ENCODE data around the gene MYEOV. TPM values are rescaled to one million over a fixed set of nuclear protein-coding genes. Genes with fewer than 3 reads are reported as not detected.

Gene MYEOV
- total and polyA plus RNA-seq, 2 donors (not counting 1 experiment from before 2014, with no cell fraction given), result 0.72 TPM; not detected in 1

DNA sequence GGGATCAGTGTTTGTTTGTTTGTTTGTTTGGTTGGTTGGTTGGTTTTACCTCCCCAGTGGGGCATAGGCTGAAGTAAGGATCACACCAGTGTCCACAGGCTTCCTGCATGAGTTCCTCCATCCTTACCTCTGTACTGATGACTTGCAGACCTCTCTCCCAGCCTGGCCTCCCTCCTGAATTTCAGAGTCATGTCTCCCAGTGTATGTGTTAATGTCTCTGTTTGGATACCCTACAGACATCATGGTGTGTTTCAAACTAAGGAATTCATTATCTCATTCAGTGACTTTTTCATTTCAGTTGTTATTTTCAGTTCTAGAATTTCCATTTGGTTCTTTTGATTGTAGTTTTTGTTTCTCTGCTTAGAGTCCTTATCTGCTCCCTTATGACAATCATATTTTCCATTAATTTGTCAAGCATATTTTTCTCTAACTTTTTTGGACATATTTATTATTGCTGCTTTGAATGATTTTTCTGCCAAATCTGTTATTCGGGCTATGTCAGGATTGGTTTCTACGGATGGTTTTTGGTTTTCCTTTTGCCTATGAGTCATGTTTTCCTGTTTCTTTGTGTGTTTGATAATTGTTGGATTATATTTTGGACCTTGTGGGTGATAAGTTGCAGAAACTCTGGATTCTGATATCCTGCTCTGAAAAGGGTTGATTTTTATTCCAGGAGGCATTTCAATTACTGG lies 23.6 kb downstream of the MYEOV start:
- H4K20me1 ChIP-seq (ENCODE audit: control insufficient read depth, insufficient read depth, low read length, poor library complexity, severe bottlenecking), result no peaks in the 10 kb centered on the region
- no peak overlapping the region for H3K27ac ChIP-seq (ENCODE audit: low read length in 2 of 2)
- peaks cover 8% of the 10 kb centered on the region for H3K4me1 Mint-ChIP-seq
- H3K79me2 ChIP-seq (ENCODE audit: control insufficient read depth, insufficient read depth, low read length), result no peaks in the 10 kb centered on the region
- ATAC-seq (ENCODE audit: low read depth) (no peak), DNase-seq (no peak)
- WGBS (ENCODE audit: insufficient coverage), result 69% methylated on average over 2 of the region's 2 CpGs
- no peaks in the 10 kb centered on the region for H3K27me3 ChIP-seq (replicated peaks in 1 of 4; ENCODE audit: control extremely low read depth in 1 of 4, control insufficient read depth in 3 of 4, insufficient read depth in 4 of 4, low read length in 3 of 4)
- H3K36me3 ChIP-seq (replicated peaks in 1 of 2; ENCODE audit: control extremely low read depth in 1 of 2, control insufficient read depth in 1 of 2, extremely low read depth in 1 of 2, insufficient read depth in 2 of 2, low read length in 1 of 2), result no peaks in the 10 kb centered on the region
- no peak overlapping the region for H3K27ac Mint-ChIP-seq
- no peaks in the 10 kb centered on the region for H3K27me3 Mint-ChIP-seq
- ChIA-PET POLR2A (no interaction called here), CTCF (no interaction called here)
- peaks cover 0 to 7% (median 0%) of the 10 kb centered on the region in 3 donors for H3K9me3 ChIP-seq (ENCODE audit: control extremely low read depth in 1 of 3, control insufficient read depth in 2 of 3, insufficient read depth in 1 of 3, low read length in 2 of 3)
- H3K9ac ChIP-seq (ENCODE audit: low read length), result no peak overlapping the region
- TF ChIP-seq EZH2 (IDR thresholded peaks at IDR 0.05; ENCODE audit: borderline replicate concordance, insufficient read depth, low read depth, low read length, poor library complexity, severe bottlenecking), result no peak
- TF ChIP-seq, protein P1, sequence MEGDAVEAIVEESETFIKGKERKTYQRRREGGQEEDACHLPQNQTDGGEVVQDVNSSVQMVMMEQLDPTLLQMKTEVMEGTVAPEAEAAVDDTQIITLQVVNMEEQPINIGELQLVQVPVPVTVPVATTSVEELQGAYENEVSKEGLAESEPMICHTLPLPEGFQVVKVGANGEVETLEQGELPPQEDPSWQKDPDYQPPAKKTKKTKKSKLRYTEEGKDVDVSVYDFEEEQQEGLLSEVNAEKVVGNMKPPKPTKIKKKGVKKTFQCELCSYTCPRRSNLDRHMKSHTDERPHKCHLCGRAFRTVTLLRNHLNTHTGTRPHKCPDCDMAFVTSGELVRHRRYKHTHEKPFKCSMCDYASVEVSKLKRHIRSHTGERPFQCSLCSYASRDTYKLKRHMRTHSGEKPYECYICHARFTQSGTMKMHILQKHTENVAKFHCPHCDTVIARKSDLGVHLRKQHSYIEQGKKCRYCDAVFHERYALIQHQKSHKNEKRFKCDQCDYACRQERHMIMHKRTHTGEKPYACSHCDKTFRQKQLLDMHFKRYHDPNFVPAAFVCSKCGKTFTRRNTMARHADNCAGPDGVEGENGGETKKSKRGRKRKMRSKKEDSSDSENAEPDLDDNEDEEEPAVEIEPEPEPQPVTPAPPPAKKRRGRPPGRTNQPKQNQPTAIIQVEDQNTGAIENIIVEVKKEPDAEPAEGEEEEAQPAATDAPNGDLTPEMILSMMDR (IDR thresholded peaks at IDR 0.05), result no peak
- no peak overlapping the region for H3K4me3 Mint-ChIP-seq
- no peak overlapping the region for H3K4me3 ChIP-seq (ENCODE audit: control extremely low read depth in 1 of 5, extremely low read depth in 1 of 5, insufficient read depth in 1 of 5, low read depth in 2 of 5, low read length in 4 of 5)
- H2AFZ ChIP-seq (ENCODE audit: insufficient read depth, low read depth, low read length, poor library complexity, severe bottlenecking), result no peak overlapping the region
- H3K4me1 ChIP-seq (ENCODE audit: control insufficient read depth in 2 of 2, insufficient read depth in 2 of 2, low read length in 2 of 2), result peaks cover 9 to 10% of the 10 kb centered on the region in 2 donors
- H3K4me2 ChIP-seq (replicated peaks; ENCODE audit: low read depth, low read length, poor library complexity, severe bottlenecking), result no peak overlapping the region
- intact Hi-C loops (cut with micrococcal nuclease), result no loop called here
- H3K9me3 Mint-ChIP-seq (ENCODE audit: insufficient read depth), result no peaks in the 10 kb centered on the region

DNA sequence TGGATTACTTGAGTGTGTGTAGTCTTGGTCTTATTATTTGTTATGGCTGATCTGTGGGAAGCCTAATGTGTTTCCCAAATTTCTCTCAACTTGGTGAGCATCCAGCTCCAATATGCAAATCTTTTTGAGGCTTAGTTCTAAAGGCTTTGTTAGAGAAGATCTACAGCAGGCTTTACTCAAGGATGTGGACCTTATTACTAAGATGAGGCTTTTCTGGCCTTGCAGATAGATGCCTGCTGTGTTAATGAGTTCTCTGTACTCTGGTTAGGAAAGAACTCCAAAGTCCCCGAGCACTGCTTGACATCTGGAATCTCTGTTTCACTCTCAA lies 24.1 kb downstream of the MYEOV start:
- intact Hi-C loops (cut with micrococcal nuclease), result no loop called here
- no peaks in the 10 kb centered on the region for H3K36me3 ChIP-seq (replicated peaks in 1 of 2; ENCODE audit: control extremely low read depth in 1 of 2, control insufficient read depth in 1 of 2, extremely low read depth in 1 of 2, insufficient read depth in 2 of 2, low read length in 1 of 2)
- peaks cover 0 to 7% (median 0%) of the 10 kb centered on the region in 3 donors for H3K9me3 ChIP-seq (ENCODE audit: control extremely low read depth in 1 of 3, control insufficient read depth in 2 of 3, insufficient read depth in 1 of 3, low read length in 2 of 3)
- DNase-seq, result no peak
- Mint-ChIP-seq H3K4me3 (no peak overlapping the region), H3K27ac (no peak overlapping the region), H3K4me1 (peaks cover 4% of the 10 kb centered on the region), H3K27me3 (no peaks in the 10 kb centered on the region), H3K9me3 (ENCODE audit: insufficient read depth) (no peaks in the 10 kb centered on the region)
- no peak for TF ChIP-seq EZH2 (IDR thresholded peaks at IDR 0.05; ENCODE audit: borderline replicate concordance, insufficient read depth, low read depth, low read length, poor library complexity, severe bottlenecking)
- TF ChIP-seq, protein P1 (IDR thresholded peaks at IDR 0.05), result no peak
- no peaks in the 10 kb centered on the region for H3K27me3 ChIP-seq (replicated peaks in 1 of 4; ENCODE audit: control extremely low read depth in 1 of 4, control insufficient read depth in 3 of 4, insufficient read depth in 4 of 4, low read length in 3 of 4)
- no peak for ATAC-seq (ENCODE audit: low read depth)
- WGBS (ENCODE audit: insufficient coverage), result 100% methylated on average over 1 of the region's 1 CpG
- H3K79me2 ChIP-seq (ENCODE audit: control insufficient read depth, insufficient read depth, low read length), result no peaks in the 10 kb centered on the region
- CTCF ChIA-PET, result no interaction called here
- H3K4me3 ChIP-seq (ENCODE audit: control extremely low read depth in 1 of 5, extremely low read depth in 1 of 5, insufficient read depth in 1 of 5, low read depth in 2 of 5, low read length in 4 of 5), result no peak overlapping the region
- H3K27ac ChIP-seq (ENCODE audit: low read length in 2 of 2), result no peak overlapping the region
- H3K4me1 ChIP-seq (ENCODE audit: control insufficient read depth in 2 of 2, insufficient read depth in 2 of 2, low read length in 2 of 2), result peaks cover 4% of the 10 kb centered on the region in 2 donors
- no peak overlapping the region for H3K4me2 ChIP-seq (replicated peaks; ENCODE audit: low read depth, low read length, poor library complexity, severe bottlenecking)
- no peak overlapping the region for H2AFZ ChIP-seq (ENCODE audit: insufficient read depth, low read depth, low read length, poor library complexity, severe bottlenecking)
- no peaks in the 10 kb centered on the region for H4K20me1 ChIP-seq (ENCODE audit: control insufficient read depth, insufficient read depth, low read length, poor library complexity, severe bottlenecking)
- no peak overlapping the region for H3K9ac ChIP-seq (ENCODE audit: low read length)
- POLR2A ChIA-PET, result no interaction called here
